ENCODE results near the gene R3HDM1. TPM values are rescaled to one million over a fixed set of nuclear protein-coding genes. Genes with fewer than 3 reads are reported as not detected.

Gene R3HDM1
- total RNA-seq, 1 donor from 2014 or later = 22.1 TPM

DNA sequence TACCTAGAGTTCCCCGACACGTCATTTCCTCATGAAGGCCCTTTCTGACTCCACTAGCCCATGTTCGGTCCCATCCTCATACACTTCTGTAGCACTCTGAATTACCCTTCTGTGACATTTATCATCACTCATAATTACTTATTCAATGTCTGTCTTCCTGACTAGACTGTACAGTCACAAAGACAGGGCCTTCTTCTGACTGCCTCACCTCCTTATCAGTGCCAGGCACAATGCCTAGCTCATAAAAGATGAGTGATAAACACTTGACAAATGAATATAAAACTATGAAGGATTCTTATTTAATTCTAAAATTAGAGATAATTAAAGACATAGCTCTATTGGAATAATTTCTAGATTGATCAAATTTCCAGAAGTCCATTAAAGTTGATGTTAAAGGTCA lies 208.9 kb downstream of the R3HDM1 start:
- Histone ChIP-seq H3K4me3 (no peak overlapping the region), H3K9me3 (no peaks in the 10 kb centered on the region), H3K27ac (no peak overlapping the region), H3K27me3 (ENCODE audit: low read depth) (no peaks in the 10 kb centered on the region), H3K4me1 (peaks cover 25% of the 10 kb centered on the region), H3K36me3 (peaks cover 5% of the 10 kb centered on the region)
- DNase-seq = no peak
- TF ChIP-seq, protein P1, sequence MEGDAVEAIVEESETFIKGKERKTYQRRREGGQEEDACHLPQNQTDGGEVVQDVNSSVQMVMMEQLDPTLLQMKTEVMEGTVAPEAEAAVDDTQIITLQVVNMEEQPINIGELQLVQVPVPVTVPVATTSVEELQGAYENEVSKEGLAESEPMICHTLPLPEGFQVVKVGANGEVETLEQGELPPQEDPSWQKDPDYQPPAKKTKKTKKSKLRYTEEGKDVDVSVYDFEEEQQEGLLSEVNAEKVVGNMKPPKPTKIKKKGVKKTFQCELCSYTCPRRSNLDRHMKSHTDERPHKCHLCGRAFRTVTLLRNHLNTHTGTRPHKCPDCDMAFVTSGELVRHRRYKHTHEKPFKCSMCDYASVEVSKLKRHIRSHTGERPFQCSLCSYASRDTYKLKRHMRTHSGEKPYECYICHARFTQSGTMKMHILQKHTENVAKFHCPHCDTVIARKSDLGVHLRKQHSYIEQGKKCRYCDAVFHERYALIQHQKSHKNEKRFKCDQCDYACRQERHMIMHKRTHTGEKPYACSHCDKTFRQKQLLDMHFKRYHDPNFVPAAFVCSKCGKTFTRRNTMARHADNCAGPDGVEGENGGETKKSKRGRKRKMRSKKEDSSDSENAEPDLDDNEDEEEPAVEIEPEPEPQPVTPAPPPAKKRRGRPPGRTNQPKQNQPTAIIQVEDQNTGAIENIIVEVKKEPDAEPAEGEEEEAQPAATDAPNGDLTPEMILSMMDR (IDR thresholded peaks at IDR 0.05) = no peak
- ATAC-seq = no peak
- intact Hi-C loops (cut with DNase I) = no loop called here

DNA sequence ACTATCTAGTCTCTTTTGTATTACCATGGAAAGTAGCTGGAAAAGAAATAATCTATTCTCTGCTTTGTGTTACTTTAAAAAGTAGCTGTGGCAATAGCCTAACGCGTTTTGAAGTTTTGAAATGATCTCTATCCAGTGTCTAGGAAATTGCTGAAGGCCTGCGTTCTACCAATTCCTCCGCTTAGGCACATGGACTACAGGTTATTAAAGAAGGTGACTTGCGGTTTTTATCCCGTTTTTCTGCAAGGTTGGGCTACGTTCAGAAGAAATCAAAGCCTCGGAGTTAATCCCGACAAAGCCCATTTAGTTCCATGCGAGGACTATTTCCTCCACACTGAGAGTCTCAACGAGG lies 209.7 kb downstream of the R3HDM1 start:
- Histone ChIP-seq H3K4me1 (peaks cover 30% of the 10 kb centered on the region), H3K27ac (peak overlapping the region; percentile 99), H3K9me3 (no peaks in the 10 kb centered on the region), H3K4me3 (no peak overlapping the region), H3K27me3 (ENCODE audit: low read depth) (no peaks in the 10 kb centered on the region), H3K36me3 (peaks cover 13% of the 10 kb centered on the region)
- TF ChIP-seq, protein P1 (IDR thresholded peaks at IDR 0.05) = no peak
- DNase-seq (no peak), ATAC-seq (no peak)
- intact Hi-C loops (cut with DNase I) = no loop called here

DNA sequence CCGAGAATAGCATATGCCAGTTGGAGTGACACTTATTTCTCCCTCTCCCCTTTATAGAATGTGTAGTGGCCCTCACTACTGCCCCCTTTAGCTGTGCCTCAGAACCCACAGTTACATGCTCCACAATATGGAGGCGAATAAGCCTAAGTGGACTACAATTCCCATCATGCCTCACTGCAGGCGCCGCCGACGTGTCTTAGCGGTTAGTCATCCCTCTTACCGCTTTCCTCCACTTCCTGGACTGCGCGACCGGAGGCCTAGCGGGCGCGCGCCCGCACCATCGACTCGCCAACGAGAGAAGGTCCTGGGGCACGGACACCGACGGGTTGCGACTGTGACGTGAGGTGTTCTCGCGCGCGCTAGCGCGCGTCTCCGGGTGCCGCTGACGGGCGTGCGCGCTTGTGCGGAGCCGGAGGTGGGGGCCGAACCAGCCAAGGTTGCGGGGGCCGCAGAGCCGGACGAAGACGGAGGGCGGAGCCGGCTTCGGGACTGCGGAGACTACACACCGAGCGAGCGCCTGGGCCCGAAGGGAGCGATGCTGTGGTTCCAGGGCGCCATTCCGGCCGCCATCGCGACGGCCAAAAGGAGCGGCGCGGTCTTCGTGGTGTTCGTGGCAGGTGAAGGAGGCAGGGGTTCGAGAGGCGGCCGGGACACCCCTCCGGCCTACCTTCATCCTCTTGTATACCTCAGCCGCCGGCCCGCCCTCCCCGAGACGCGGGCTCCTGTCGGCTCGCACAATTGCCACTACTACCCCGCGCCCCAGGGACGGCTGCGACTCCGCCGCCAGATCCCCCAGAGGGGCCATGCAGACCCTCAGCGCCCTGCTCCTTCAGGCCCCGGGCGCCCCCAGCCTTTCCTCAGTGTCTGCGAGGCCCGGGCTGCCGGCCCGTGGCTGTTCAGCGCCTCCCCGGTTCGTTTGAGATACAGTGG lies 210.4 kb downstream of the R3HDM1 start, which contains the start of gene UBXN4:
Gene UBXN4 (plus strand): TSS at position 461 of the 930 bp plus-strand sequence. CDS start 75 bp downstream, at position 536.
- ATAC-seq (peak; percentile 97 to 98), DNase-seq (peak; percentile 99)
- TF ChIP-seq, protein P1 (IDR thresholded peaks at IDR 0.05) = peak; percentile 38
- peaks cover 14% of the 10 kb centered on the region for H3K36me3 ChIP-seq
- H3K4me1 ChIP-seq = peaks cover 33% of the 10 kb centered on the region
- peak within 1 kb of the TSS; percentile 88 for H3K4me3 ChIP-seq
- H3K27me3 ChIP-seq (ENCODE audit: low read depth) = no peaks in the 10 kb centered on the region
- intact Hi-C loops (cut with DNase I) = no loop called here
- no peaks in the 10 kb centered on the region for H3K9me3 ChIP-seq
- peak within 1 kb of the TSS; percentile 99 for H3K27ac ChIP-seq

DNA sequence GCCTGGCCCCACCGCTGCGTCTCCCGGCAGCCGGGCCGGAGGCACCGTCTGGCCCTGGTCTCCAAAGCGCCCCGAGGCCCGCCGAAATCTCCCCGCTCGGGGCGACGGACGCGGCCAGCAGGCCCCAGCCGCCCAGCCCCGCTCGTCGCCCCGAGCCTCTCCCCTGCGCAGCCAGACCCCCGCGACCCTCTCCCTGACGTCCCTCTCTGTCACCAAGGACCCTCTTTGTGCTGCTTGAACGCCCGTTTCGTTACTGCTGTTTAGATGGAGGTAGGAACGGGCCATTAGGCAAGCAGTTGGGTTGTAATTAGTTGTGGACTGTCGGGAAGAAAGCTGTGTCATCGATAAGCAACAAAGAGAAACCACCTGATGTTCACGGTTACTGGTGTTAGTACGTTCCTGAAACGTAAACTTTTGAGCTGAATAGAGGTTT lies 211.1 kb downstream of the R3HDM1 start:
- Histone ChIP-seq H3K9me3 (no peaks in the 10 kb centered on the region), H3K4me1 (peaks cover 33% of the 10 kb centered on the region)
- intact Hi-C loops (cut with DNase I) = no loop called here

DNA sequence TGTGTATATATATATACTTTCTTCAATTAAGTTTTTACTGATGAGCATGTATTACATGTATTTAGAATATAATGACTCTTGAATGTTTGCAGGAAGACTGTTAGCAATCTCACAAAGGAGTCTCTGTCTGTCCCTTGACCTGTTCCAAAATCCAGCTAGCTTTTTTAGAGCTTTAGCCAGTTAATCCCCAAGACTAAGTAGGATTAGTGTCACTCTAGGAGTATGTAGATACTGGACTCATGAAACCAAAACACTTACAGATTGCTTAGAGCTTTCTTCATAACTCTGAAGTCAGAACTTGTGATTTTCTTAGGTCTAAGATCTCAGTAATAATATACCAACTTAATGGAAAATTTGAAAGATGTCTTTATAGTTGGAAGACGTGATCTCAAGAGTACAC lies 212.6 kb downstream of the R3HDM1 start:
- Histone ChIP-seq H3K36me3 (peaks cover 29% of the 10 kb centered on the region), H3K4me1 (peaks cover 33% of the 10 kb centered on the region), H3K9me3 (no peaks in the 10 kb centered on the region), H3K27ac (no peak overlapping the region), H3K4me3 (peak overlapping the region; percentile 88), H3K27me3 (ENCODE audit: low read depth) (no peaks in the 10 kb centered on the region)
- TF ChIP-seq, protein P1 (IDR thresholded peaks at IDR 0.05) = no peak
- ATAC-seq (no peak), DNase-seq (no peak)
- intact Hi-C loops (cut with DNase I) = no loop called here

More for the DNA sequence above, 211.1 kb downstream of the R3HDM1 start:
- peak; percentile 65 to 67 for ATAC-seq
- Histone ChIP-seq H3K27me3 (ENCODE audit: low read depth) (no peaks in the 10 kb centered on the region), H3K36me3 (peaks cover 14% of the 10 kb centered on the region), H3K27ac (peak overlapping the region; percentile 99), H3K4me3 (peak overlapping the region; percentile 88)
- TF ChIP-seq, protein P1 (IDR thresholded peaks at IDR 0.05) = no peak
- DNase-seq = no peak

Measured in lower lobe of right lung (tissue), 2 donors.